HG03135 (cell line): ENCODE data around the gene DDX60.
"Not testable (repeated sequence)": the region's sequence is repeated elsewhere in the genome, so short reads cannot be mapped to it uniquely, and the experiment has no call there.

Experiments
- ATAC-seq: cut with Tn5 transposase; IDR thresholded peaks from one replicate; pipeline ENCODE4 v1.9.1; 2021; ENCODE audit warnings: mild to moderate bottlenecking, moderate library complexity; ENCODE audit not compliant: unreplicated experiment

Gene DDX60

GRCh38 chr4:168218645-168219044, 99.9 kb downstream of the DDX60 start:
- no peak for ATAC-seq

- not testable (repeated sequence) for ATAC-seq
Measured at GRCh38 chr4:168213511-168213910, 105.0 kb downstream of the DDX60 start.

- ATAC-seq, result no peak
Measured at GRCh38 chr4:168212656-168213055, 105.9 kb downstream of the DDX60 start.

- no peak for ATAC-seq
Measured at GRCh38 chr4:168208957-168209614, 109.5 kb downstream of the DDX60 start.

- ATAC-seq, result no peak
Measured at GRCh38 chr4:168203233-168203911, 115.2 kb downstream of the DDX60 start.

GRCh38 chr4:168200685-168201084, 117.9 kb downstream of the DDX60 start:
- no peak for ATAC-seq

GRCh38 chr4:168199260-168199957, 119.1 kb downstream of the DDX60 start:
- no peak for ATAC-seq

GRCh38 chr4:168197926-168198325, 120.6 kb downstream of the DDX60 start:
- no peak for ATAC-seq

- ATAC-seq, result no peak
Measured at GRCh38 chr4:168188754-168189153, 129.8 kb downstream of the DDX60 start.

- ATAC-seq, result no peak
Measured at GRCh38 chr4:168183717-168184571, 134.6 kb downstream of the DDX60 start.

GRCh38 chr4:168177546-168178149, 140.9 kb downstream of the DDX60 start:
- ATAC-seq, result no peak

- no peak for ATAC-seq
Measured at GRCh38 chr4:168174308-168174707, 144.2 kb downstream of the DDX60 start.

GRCh38 chr4:168167714-168168284, 150.8 kb downstream of the DDX60 start:
- no peak for ATAC-seq
